Esophagus muscularis mucosa (tissue), 4 donors: ENCODE measurements around the gene ARL5C.
"Not testable (repeated sequence)": the region's sequence is repeated elsewhere in the genome, so short reads cannot be mapped to it uniquely, and the experiment has no call there.

Experiments
- CTCF ChIP-seq, 3 experiments: fragments of 200-600 bp in 2 of 3; fragments of 450-650 bp in 1 of 3; sonication (generic) in 2 of 3; IDR thresholded peaks; one replicate each; pipeline ENCODE4 v1.5.1; 2017 to 2019; ENCODE audit warnings: antibody characterized with exemption in 3 of 3, mild to moderate bottlenecking in 2 of 3, moderate library complexity in 1 of 3
- EP300 ChIP-seq: sonication (generic); formaldehyde crosslinking; IDR thresholded peaks from one replicate; pipeline ENCODE4 v1.6.1; 2017; ENCODE audit warnings: antibody characterized with exemption
- POLR2A ChIP-seq: fragments of 450-650 bp; IDR thresholded peaks from one replicate; pipeline ENCODE4 v1.6.1; 2017; ENCODE audit warnings: antibody characterized with exemption, moderate library complexity, mild to moderate bottlenecking, low read depth
- POLR2AphosphoS5 ChIP-seq, 2 donors: sonication (generic); formaldehyde crosslinking; IDR thresholded peaks; one replicate each; pipeline ENCODE4 v1.6.1; 2017; ENCODE audit warnings: antibody characterized with exemption in 2 of 2

GRCh38 chr17:39168503-39168902 is 2.5 kb upstream of the ARL5C start:
- not testable (repeated sequence) for TF ChIP-seq CTCF (IDR thresholded peaks at IDR 0.05); POLR2A; EP300; POLR2AphosphoS5 (IDR thresholded peaks at IDR 0.05)
